ENCODE measurements around the gene FSTL4.

DNA sequence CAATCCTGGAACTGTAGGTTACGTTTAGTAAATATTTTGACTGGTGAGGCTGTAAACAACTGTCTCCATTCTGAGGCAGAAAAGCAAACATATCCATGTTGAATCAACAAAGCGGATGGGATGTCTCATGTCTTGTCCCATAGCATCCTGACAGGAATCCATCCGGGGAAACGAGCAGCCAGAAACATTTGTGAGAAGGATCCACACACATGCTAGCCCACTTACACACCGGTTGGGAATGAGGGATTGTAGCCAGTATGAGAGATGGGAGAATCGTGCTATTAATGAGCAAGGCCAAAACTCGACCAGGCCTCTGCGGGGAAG is 117.5 kb downstream of the FSTL4 start:
- TF ChIP-seq CTCF (IDR thresholded peaks at IDR 0.05) (no peak), ZFX (IDR thresholded peaks at IDR 0.05; ENCODE audit: borderline replicate concordance) (no peak)
